A673 (cell line): Measurements from ENCODE around the gene IL12A.

Experiments
- CTCF ChIP-seq: fragments of 300-800, 200-600 bp; sonication (generic); conservative IDR thresholded peaks from 2 replicates; pipeline ENCODE4 v1.5.1; 2017; ENCODE audit warnings: low read depth, mild to moderate bottlenecking, antibody characterized with exemption, low read length, moderate library complexity, mixed read lengths
- EZH2 ChIP-seq: fragments of 200-600 bp; sonication (generic); IDR thresholded peaks from 2 replicates; pipeline ENCODE4 v1.6.1; 2017; ENCODE audit warnings: borderline replicate concordance, low read depth, mild to moderate bottlenecking, mixed read lengths, antibody characterized with exemption, low read length; ENCODE audit not compliant: poor library complexity, severe bottlenecking

- TF ChIP-seq CTCF: no peak
- no peak for TF ChIP-seq EZH2
These were observed 24.3 kb upstream of the IL12A start for GRCh38 chr3:159964166-159964973.
